ENCODE measurements around the gene GPR83. TPM values are rescaled to one million over a fixed set of nuclear protein-coding genes. Genes with fewer than 3 reads are reported as not detected.

GPR83 gene
- total and polyA plus RNA-seq, 2 of the 4 experiments (the other 2 are of a cell fraction), result under 0.01 to 0.07 TPM

DNA sequence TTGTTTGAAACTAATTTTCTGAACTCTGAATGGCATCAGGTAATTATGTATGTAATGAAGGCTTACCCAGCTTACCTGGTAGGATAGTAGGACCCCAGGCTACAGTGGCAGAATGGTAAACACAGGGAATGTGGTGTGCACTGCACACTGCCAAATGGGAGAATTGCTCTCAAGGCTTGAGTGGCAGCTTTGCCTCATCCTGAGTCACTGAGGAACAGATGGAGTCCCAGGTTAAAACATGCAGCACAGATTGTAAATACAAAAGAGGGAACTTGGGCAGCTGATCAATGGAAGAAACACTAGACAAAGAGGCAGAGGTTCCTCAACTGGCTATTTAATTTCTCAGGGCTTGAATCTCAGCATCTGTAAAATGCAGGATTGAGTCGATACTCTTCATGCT lies 24.4 kb downstream of the GPR83 start:
- no peak overlapping the region for H2AK9ac ChIP-seq (replicated peaks; ENCODE audit: low read depth, low read length, poor library complexity)
- no peak overlapping the region for H3K9ac ChIP-seq (ENCODE audit: low read depth, low read length)
- H4K5ac ChIP-seq (ENCODE audit: low read depth, low read length), result no peak overlapping the region
- no peaks in the 10 kb centered on the region for H3K9me3 ChIP-seq (ENCODE audit: control insufficient read depth, insufficient read depth, low read length)
- no peaks in the 10 kb centered on the region for H3K9me1 ChIP-seq (ENCODE audit: insufficient read depth, low read length)
- H3K36me3 ChIP-seq (ENCODE audit: control insufficient read depth, insufficient read depth, low read length), result no peaks in the 10 kb centered on the region
- no peak overlapping the region for H3K56ac ChIP-seq (ENCODE audit: extremely low read depth, insufficient read depth, low read length)
- no peak overlapping the region for H2AK5ac ChIP-seq (ENCODE audit: low read depth, low read length)
- H3K4me3 ChIP-seq (ENCODE audit: insufficient read depth, low read depth, low read length), result no peak overlapping the region
- CTCF ChIA-PET, result no interaction called here
- POLR2A ChIA-PET (ENCODE audit: unreplicated experiment), result no interaction called here
- H4K8ac ChIP-seq (ENCODE audit: low read depth in 2 of 2, low read length in 2 of 2), result no peak overlapping the region
- TF ChIP-seq ELK1 (IDR thresholded peaks at IDR 0.05; ENCODE audit: borderline replicate concordance, low read depth, low read length) (no peak), MXI1 (IDR thresholded peaks at IDR 0.05; ENCODE audit: borderline replicate concordance, low read depth, low read length) (no peak), MAFK (IDR thresholded peaks at IDR 0.05; ENCODE audit: low read depth, low read length) (no peak), RCOR1 (IDR thresholded peaks at IDR 0.05; ENCODE audit: insufficient replicate concordance, low read length) (no peak), RAD21 (IDR thresholded peaks at IDR 0.05; ENCODE audit: low read length) (no peak), POLR2A (IDR thresholded peaks at IDR 0.05; ENCODE audit: low read depth, low read length) (no peak), MAZ (IDR thresholded peaks at IDR 0.05; ENCODE audit: borderline replicate concordance, low read depth, low read length) (no peak), BHLHE40 (IDR thresholded peaks at IDR 0.05; ENCODE audit: low read depth, low read length) (no peak), RFX5 (IDR thresholded peaks at IDR 0.05; ENCODE audit: low read depth, low read length) (no peak), FOS (IDR thresholded peaks at IDR 0.05; ENCODE audit: low read depth, low read length) (no peak), CEBPB (IDR thresholded peaks at IDR 0.05; ENCODE audit: low read depth, low read length) (no peak), SMC3 (IDR thresholded peaks at IDR 0.05; ENCODE audit: low read depth, low read length) (no peak), NFE2L2 (IDR thresholded peaks at IDR 0.05; ENCODE audit: low read depth, low read length) (no peak), CHD1 (IDR thresholded peaks at IDR 0.05; ENCODE audit: low read depth, low read length) (no peak)
- TF ChIP-seq, protein P1, sequence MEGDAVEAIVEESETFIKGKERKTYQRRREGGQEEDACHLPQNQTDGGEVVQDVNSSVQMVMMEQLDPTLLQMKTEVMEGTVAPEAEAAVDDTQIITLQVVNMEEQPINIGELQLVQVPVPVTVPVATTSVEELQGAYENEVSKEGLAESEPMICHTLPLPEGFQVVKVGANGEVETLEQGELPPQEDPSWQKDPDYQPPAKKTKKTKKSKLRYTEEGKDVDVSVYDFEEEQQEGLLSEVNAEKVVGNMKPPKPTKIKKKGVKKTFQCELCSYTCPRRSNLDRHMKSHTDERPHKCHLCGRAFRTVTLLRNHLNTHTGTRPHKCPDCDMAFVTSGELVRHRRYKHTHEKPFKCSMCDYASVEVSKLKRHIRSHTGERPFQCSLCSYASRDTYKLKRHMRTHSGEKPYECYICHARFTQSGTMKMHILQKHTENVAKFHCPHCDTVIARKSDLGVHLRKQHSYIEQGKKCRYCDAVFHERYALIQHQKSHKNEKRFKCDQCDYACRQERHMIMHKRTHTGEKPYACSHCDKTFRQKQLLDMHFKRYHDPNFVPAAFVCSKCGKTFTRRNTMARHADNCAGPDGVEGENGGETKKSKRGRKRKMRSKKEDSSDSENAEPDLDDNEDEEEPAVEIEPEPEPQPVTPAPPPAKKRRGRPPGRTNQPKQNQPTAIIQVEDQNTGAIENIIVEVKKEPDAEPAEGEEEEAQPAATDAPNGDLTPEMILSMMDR (conservative IDR thresholded peaks at IDR 0.05; ENCODE audit: low read depth, low read length), result no peak
- TF ChIP-seq, protein P2, sequence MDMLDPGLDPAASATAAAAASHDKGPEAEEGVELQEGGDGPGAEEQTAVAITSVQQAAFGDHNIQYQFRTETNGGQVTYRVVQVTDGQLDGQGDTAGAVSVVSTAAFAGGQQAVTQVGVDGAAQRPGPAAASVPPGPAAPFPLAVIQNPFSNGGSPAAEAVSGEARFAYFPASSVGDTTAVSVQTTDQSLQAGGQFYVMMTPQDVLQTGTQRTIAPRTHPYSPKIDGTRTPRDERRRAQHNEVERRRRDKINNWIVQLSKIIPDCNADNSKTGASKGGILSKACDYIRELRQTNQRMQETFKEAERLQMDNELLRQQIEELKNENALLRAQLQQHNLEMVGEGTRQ (IDR thresholded peaks at IDR 0.05; ENCODE audit: low read depth, low read length), result no peak
- dilution Hi-C loops (cut with HindIII; ENCODE audit: low sequenced_read_pairs, unreplicated experiment) (no loop called here), in situ Hi-C loops (cut with MboI; ENCODE audit: low sequenced_read_pairs) (no loop called here), intact Hi-C loops (cut with micrococcal nuclease) (no loop called here)
- no peak overlapping the region for H3K4me2 ChIP-seq (ENCODE audit: low read depth, low read length)
- H3K27ac ChIP-seq (ENCODE audit: insufficient read depth, low read length), result no peak overlapping the region
- BruUV-seq (replicated peaks), result no TSS peak
- H2BK5ac ChIP-seq (ENCODE audit: low read depth, low read length, poor library complexity, severe bottlenecking), result no peak overlapping the region
- no peak overlapping the region for H3K18ac ChIP-seq (ENCODE audit: low read depth, low read length)
- H3K14ac ChIP-seq (replicated peaks; ENCODE audit: low read depth, low read length), result no peak overlapping the region
- H2BK15ac ChIP-seq (ENCODE audit: low read depth, low read length), result no peak overlapping the region
- no peaks in the 10 kb centered on the region for H4K20me1 ChIP-seq (ENCODE audit: insufficient read depth, low read length)
- no peak overlapping the region for H3K23ac ChIP-seq (ENCODE audit: low read depth, low read length)
- H2BK20ac ChIP-seq (ENCODE audit: low read depth, low read length), result no peak overlapping the region
- no peak for DNase-seq
- no peak for ATAC-seq (ENCODE audit: low read depth)
- H3K4ac ChIP-seq (ENCODE audit: low read depth, low read length), result no peak overlapping the region
- H3K79me1 ChIP-seq (ENCODE audit: low read depth in 1 of 2, low read length in 2 of 2), result no peaks in the 10 kb centered on the region
- no peak overlapping the region for H2BK120ac ChIP-seq (ENCODE audit: low read depth, low read length)
- H2AFZ ChIP-seq (replicated peaks; ENCODE audit: low read length, poor library complexity), result no peak overlapping the region
- no peaks in the 10 kb centered on the region; the same call in 1 of the 2 replicates for H3K27me3 ChIP-seq (ENCODE audit: control insufficient read depth, insufficient read depth, low read length)
- no peaks in the 10 kb centered on the region for H3K4me1 ChIP-seq (ENCODE audit: control insufficient read depth, insufficient read depth, low read length)
- H4K91ac ChIP-seq (ENCODE audit: insufficient read depth, low read depth, low read length), result no peak overlapping the region
- WGBS, 2 experiments (ENCODE audit: extremely low coverage in 2 of 2, insufficient read length in 1 of 2), result no CpG with 5 or more reads among the region's 1 CpG

Data from IMR-90 (cell line).